Lower lobe of right lung (tissue), 2 donors: ENCODE data around the gene THEMIS2. TPM values are rescaled to one million over a fixed set of nuclear protein-coding genes. Genes with fewer than 3 reads are reported as not detected.

Source experiments
- ATAC-seq, 2 donors: fragments of 200-7000 bp; cut with Tn5 transposase; one replicate each; pipeline ENCODE4 v1.9.1; 2020 to 2022; ENCODE audit warnings: mild to moderate bottlenecking in 2 of 2, moderate library complexity in 2 of 2
- DNase-seq: peaks from one replicate; pipeline ENCODE4 v3.0.0-alpha.2; 2020
- H3K27ac ChIP-seq: fragments of 200-600 bp; one replicate; pipeline ENCODE4 v1.8.0; 2022
- H3K27me3 ChIP-seq: fragments of 200-600 bp; one replicate; pipeline ENCODE4 v1.8.0; 2022; ENCODE audit warnings: low read depth
- H3K36me3 ChIP-seq: fragments of 200-600 bp; one replicate; pipeline ENCODE4 v1.8.0; 2022; ENCODE audit warnings: mild to moderate bottlenecking
- H3K4me1 ChIP-seq: fragments of 200-600 bp; one replicate; pipeline ENCODE4 v1.8.0; 2022
- H3K4me3 ChIP-seq: fragments of 200-600 bp; one replicate; pipeline ENCODE4 v1.8.0; 2022; ENCODE audit warnings: mild to moderate bottlenecking
- H3K9me3 ChIP-seq: fragments of 200-600 bp; one replicate; pipeline ENCODE4 v1.8.0; 2022
- CTCF ChIP-seq: fragments of 200-600 bp; IDR thresholded peaks from one replicate; pipeline ENCODE4 v1.8.0; 2022; ENCODE audit warnings: antibody characterized with exemption, mild to moderate bottlenecking
- intact Hi-C: fragments of 100-400 bp; cut with DNase I; formaldehyde crosslinking; loops from one replicate; pipeline ENCODE4 v1.11.0; 2022
- total RNA-seq: library from RNA; stranded (reverse); fragmentation: NEBNext Ultra II Directional; extraction: Animal tissue kit (Norgen Biotek cat#: 25700); gene quantifications from one replicate; pipeline ENCODE4 v1.2.1, GENCODE V29; 2021
- donor health status: DM: no; HTN: yes; CAD: no; lungs with severe emphysema.

The THEMIS2 gene
- total RNA-seq, 1 donor from 2014 or later, result 161 TPM

GRCh38 chr1:27878787-27879335 is 6.5 kb downstream of the THEMIS2 start:
- peaks cover 49% of the 10 kb centered on the region for H3K36me3 ChIP-seq
- H3K4me3 ChIP-seq, result no peak overlapping the region
- intact Hi-C loops, result no loop called here
- no peaks in the 10 kb centered on the region for H3K9me3 ChIP-seq
- DNase-seq, result no peak
- H3K4me1 ChIP-seq, result peaks cover 42% of the 10 kb centered on the region
- TF ChIP-seq CTCF, result no peak
- ATAC-seq, result no peak
- H3K27ac ChIP-seq, result no peak overlapping the region
- H3K27me3 ChIP-seq, result no peaks in the 10 kb centered on the region

GRCh38 chr1:27879374-27880082 is 7.2 kb downstream of the THEMIS2 start:
- Histone ChIP-seq H3K27ac (no peak overlapping the region), H3K4me1 (peaks cover 44% of the 10 kb centered on the region), H3K9me3 (no peaks in the 10 kb centered on the region), H3K27me3 (no peaks in the 10 kb centered on the region), H3K4me3 (no peak overlapping the region), H3K36me3 (peaks cover 56% of the 10 kb centered on the region)
- no peak for TF ChIP-seq CTCF
- DNase-seq, result no peak
- intact Hi-C loops, result no loop called here
- ATAC-seq, result no peak

- intact Hi-C loops, result no loop called here
Measured at GRCh38 chr1:27882543-27882903, 10.2 kb downstream of the THEMIS2 start.

GRCh38 chr1:27883536-27883935 is 11.2 kb downstream of the THEMIS2 start:
- Histone ChIP-seq H3K27me3 (no peaks in the 10 kb centered on the region), H3K36me3 (peaks cover 73% of the 10 kb centered on the region), H3K4me3 (no peak overlapping the region), H3K4me1 (peaks cover 54% of the 10 kb centered on the region), H3K9me3 (no peaks in the 10 kb centered on the region), H3K27ac (peak overlapping the region; percentile 75)
- ATAC-seq, result no peak
- intact Hi-C loops, result no loop called here
- no peak for DNase-seq
- TF ChIP-seq CTCF, result no peak

More at GRCh38 chr1:27882543-27882903, 10.2 kb downstream of the THEMIS2 start:
- no peaks in the 10 kb centered on the region for H3K27me3 ChIP-seq
- no peak overlapping the region for H3K4me3 ChIP-seq
- no peak for TF ChIP-seq CTCF
- no peak overlapping the region for H3K27ac ChIP-seq
- DNase-seq, result no peak
- no peaks in the 10 kb centered on the region for H3K9me3 ChIP-seq
- peaks cover 69% of the 10 kb centered on the region for H3K36me3 ChIP-seq
- ATAC-seq, result no peak
- peaks cover 46% of the 10 kb centered on the region for H3K4me1 ChIP-seq

- peak overlapping the region; percentile 75 for H3K27ac ChIP-seq
- peaks cover 54% of the 10 kb centered on the region for H3K4me1 ChIP-seq
- H3K36me3 ChIP-seq, result peaks cover 81% of the 10 kb centered on the region
- H3K9me3 ChIP-seq, result no peaks in the 10 kb centered on the region
- intact Hi-C loops, result no loop called here
- ATAC-seq (peak; percentile 8 to 12), DNase-seq (no peak)
- TF ChIP-seq CTCF, result no peak
- no peak overlapping the region for H3K4me3 ChIP-seq
- H3K27me3 ChIP-seq, result no peaks in the 10 kb centered on the region
Measured at GRCh38 chr1:27884006-27884954, 11.9 kb downstream of the THEMIS2 start.
